ENCODE measurements around the gene PRPF6. TPM values are rescaled to one million over a fixed set of nuclear protein-coding genes. Genes with fewer than 3 reads are reported as not detected.
A peak's percentile ranks its signal among the peaks of the same experiment; 100 is the strongest.

Gene PRPF6
- polyA plus RNA-seq, 1 experiment = 52.3 TPM

GRCh38 chr20:63978319-63979228, 2.4 kb upstream of the PRPF6 start:
- ChIA-PET CTCF (interaction anchor here (2.5 kb wide), 2 partner anchors 60 to 79 kb away, joined by 16 to 20 read pairs; no protein-coding TSS in a partner anchor), POLR2A (no interaction called here)
- H3K27me3 ChIP-seq (ENCODE audit: control insufficient read depth, insufficient read depth, low read length) = no peaks in the 10 kb centered on the region
- TF ChIP-seq, protein P1, sequence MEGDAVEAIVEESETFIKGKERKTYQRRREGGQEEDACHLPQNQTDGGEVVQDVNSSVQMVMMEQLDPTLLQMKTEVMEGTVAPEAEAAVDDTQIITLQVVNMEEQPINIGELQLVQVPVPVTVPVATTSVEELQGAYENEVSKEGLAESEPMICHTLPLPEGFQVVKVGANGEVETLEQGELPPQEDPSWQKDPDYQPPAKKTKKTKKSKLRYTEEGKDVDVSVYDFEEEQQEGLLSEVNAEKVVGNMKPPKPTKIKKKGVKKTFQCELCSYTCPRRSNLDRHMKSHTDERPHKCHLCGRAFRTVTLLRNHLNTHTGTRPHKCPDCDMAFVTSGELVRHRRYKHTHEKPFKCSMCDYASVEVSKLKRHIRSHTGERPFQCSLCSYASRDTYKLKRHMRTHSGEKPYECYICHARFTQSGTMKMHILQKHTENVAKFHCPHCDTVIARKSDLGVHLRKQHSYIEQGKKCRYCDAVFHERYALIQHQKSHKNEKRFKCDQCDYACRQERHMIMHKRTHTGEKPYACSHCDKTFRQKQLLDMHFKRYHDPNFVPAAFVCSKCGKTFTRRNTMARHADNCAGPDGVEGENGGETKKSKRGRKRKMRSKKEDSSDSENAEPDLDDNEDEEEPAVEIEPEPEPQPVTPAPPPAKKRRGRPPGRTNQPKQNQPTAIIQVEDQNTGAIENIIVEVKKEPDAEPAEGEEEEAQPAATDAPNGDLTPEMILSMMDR (IDR thresholded peaks at IDR 0.05; ENCODE audit: insufficient read depth, low read depth, low read length) = no peak
- peak overlapping the region; percentile 55 for H3K4me3 ChIP-seq (ENCODE audit: low read depth, low read length)
- H3K36me3 ChIP-seq (ENCODE audit: control insufficient read depth, insufficient read depth, low read length) = no peaks in the 10 kb centered on the region
- no peak for DNase-seq (ENCODE audit: low read depth)

GRCh38 chr20:63979229-63979556, 1.7 kb upstream of the PRPF6 start:
- DNase-seq (ENCODE audit: low read depth) = no peak
- no peaks in the 10 kb centered on the region for H3K27me3 ChIP-seq (ENCODE audit: control insufficient read depth, insufficient read depth, low read length)
- H3K4me3 ChIP-seq (ENCODE audit: low read depth, low read length) = peak overlapping the region; percentile 55
- H3K36me3 ChIP-seq (ENCODE audit: control insufficient read depth, insufficient read depth, low read length) = no peaks in the 10 kb centered on the region
- CTCF ChIA-PET = interaction anchor here (1.7 to 2.5 kb wide), 5 partner anchors 60 to 441 kb away, joined by 4 to 20 read pairs (median 12); partner anchors contain the start of gene PTK6
- POLR2A ChIA-PET = no interaction called here
- TF ChIP-seq, protein P1 (IDR thresholded peaks at IDR 0.05; ENCODE audit: insufficient read depth, low read depth, low read length) = no peak

- peaks cover 4% of the 10 kb centered on the region; the same call in 1 of the 2 replicates for H3K36me3 ChIP-seq (ENCODE audit: control insufficient read depth, insufficient read depth, low read length)
- TF ChIP-seq, protein P1 (IDR thresholded peaks at IDR 0.05; ENCODE audit: insufficient read depth, low read depth, low read length) = no peak
- ChIA-PET POLR2A (no interaction called here), CTCF (interaction anchor here (0.6 to 2.9 kb wide), 15 partner anchors 14 to 442 kb away, joined by 3 to 20 read pairs (median 5); partner anchors contain the start of gene PTK6)
- DNase-seq (ENCODE audit: low read depth) = no peak
- H3K27me3 ChIP-seq (ENCODE audit: control insufficient read depth, insufficient read depth, low read length) = no peaks in the 10 kb centered on the region
- peak within 1 kb of the TSS; percentile 55 for H3K4me3 ChIP-seq (ENCODE audit: low read depth, low read length)
Observed at GRCh38 chr20:63979557-63980316, 1.2 kb upstream of the PRPF6 start, which contains the start of gene SAMD10. TSS of gene SAMD10 (minus strand) at chr20:63979642. CDS start at chr20:63979467, 175 bp downstream.

GRCh38 chr20:63980317-63980805, 571 bp upstream of the PRPF6 start:
- ChIA-PET CTCF (interaction anchor here (0.6 to 2.9 kb wide), 24 partner anchors 13 to 463 kb away, joined by 3 to 20 read pairs (median 4); partner anchors contain the start of genes PTK6 and TCEA2), POLR2A (interaction anchor here (1.0 kb wide), 1 partner anchor 115 kb away, joined by 3 read pairs; the partner anchor contains the start of gene TPD52L2)
- H3K27me3 ChIP-seq (ENCODE audit: control insufficient read depth, insufficient read depth, low read length) = no peaks in the 10 kb centered on the region
- peaks cover 8% of the 10 kb centered on the region for H3K36me3 ChIP-seq (ENCODE audit: control insufficient read depth, insufficient read depth, low read length)
- peak overlapping the region; percentile 97 for H3K4me3 ChIP-seq (ENCODE audit: low read depth, low read length)
- DNase-seq (ENCODE audit: low read depth) = no peak
- TF ChIP-seq, protein P1 (IDR thresholded peaks at IDR 0.05; ENCODE audit: insufficient read depth, low read depth, low read length) = no peak
